ENCODE measurements around the gene TUNAR.

The TUNAR gene

GRCh38 chr14:95911456-95911855, 34.8 kb downstream of the TUNAR start:
- no peak overlapping the region for H3K4me3 ChIP-seq (ENCODE audit: control insufficient read depth, low read depth, low read length)
- TF ChIP-seq CTCF (IDR thresholded peaks at IDR 0.05; ENCODE audit: control insufficient read depth, insufficient read depth, low read depth, low read length, missing control alignments) = no peak
- DNase-seq (ENCODE audit: low read depth) = no peak

- no peak for DNase-seq (ENCODE audit: low read depth)
- no peak for TF ChIP-seq CTCF (IDR thresholded peaks at IDR 0.05; ENCODE audit: control insufficient read depth, insufficient read depth, low read depth, low read length, missing control alignments)
- no peak overlapping the region for H3K4me3 ChIP-seq (ENCODE audit: control insufficient read depth, low read depth, low read length)
Observed at GRCh38 chr14:95915330-95915729, 38.7 kb downstream of the TUNAR start.

- no peak for DNase-seq (ENCODE audit: low read depth)
- H3K4me3 ChIP-seq (ENCODE audit: control insufficient read depth, low read depth, low read length) = no peak overlapping the region
- no peak for TF ChIP-seq CTCF (IDR thresholded peaks at IDR 0.05; ENCODE audit: control insufficient read depth, insufficient read depth, low read depth, low read length, missing control alignments)
Observed at GRCh38 chr14:95918466-95918865, 41.8 kb downstream of the TUNAR start.

- no peak for TF ChIP-seq CTCF (IDR thresholded peaks at IDR 0.05; ENCODE audit: control insufficient read depth, insufficient read depth, low read depth, low read length, missing control alignments)
- H3K4me3 ChIP-seq (ENCODE audit: control insufficient read depth, low read depth, low read length) = no peak overlapping the region
- no peak for DNase-seq (ENCODE audit: low read depth)
Observed at GRCh38 chr14:95920769-95921438, 44.3 kb downstream of the TUNAR start.

- DNase-seq (ENCODE audit: low read depth) = no peak
- no peak overlapping the region for H3K4me3 ChIP-seq (ENCODE audit: control insufficient read depth, low read depth, low read length)
- TF ChIP-seq CTCF (IDR thresholded peaks at IDR 0.05; ENCODE audit: control insufficient read depth, insufficient read depth, low read depth, low read length, missing control alignments) = no peak
Observed at GRCh38 chr14:95922080-95922479, 45.4 kb downstream of the TUNAR start.

- TF ChIP-seq CTCF (IDR thresholded peaks at IDR 0.05; ENCODE audit: control insufficient read depth, insufficient read depth, low read depth, low read length, missing control alignments) = no peak
- H3K4me3 ChIP-seq (ENCODE audit: control insufficient read depth, low read depth, low read length) = no peak overlapping the region
- no peak for DNase-seq (ENCODE audit: low read depth)
Observed at GRCh38 chr14:95928751-95929150, 52.1 kb downstream of the TUNAR start.

Data from AG09309 (cell line).